Endothelial cell of umbilical vein (primary cell): ENCODE results near the gene GAR1. TPM values are rescaled to one million over a fixed set of nuclear protein-coding genes. Genes with fewer than 3 reads are reported as not detected.

Experiments
- BruUV-seq: library from RNA; stranded (reverse); fragments of 400-500 nt; replicated peaks from 2 replicates; lab custom pipeline; 2021; lab: Mats Ljungman, UMichigan
- CTCF ChIA-PET: fragments of 300-600, 350-600 bp; sonication (Branson Sonifier 250); formaldehyde crosslinking; loops from one replicate; lab custom pipeline; 2021; ENCODE audit warnings: antibody characterized with exemption, inconsistent platforms; lab: Charles Lee
- POLR2A ChIA-PET: fragments of 300-600, 350-600 bp; sonication (Branson Sonifier 250); formaldehyde crosslinking; loops from one replicate; lab custom pipeline; 2021; ENCODE audit warnings: antibody characterized with exemption, inconsistent platforms; lab: Charles Lee
- DNase-seq: peaks from one replicate; pipeline ENCODE4 v3.0.0-alpha.2; 2011; ENCODE audit warnings: low read depth, low spot score
- FAIRE-seq: peaks from 2 replicates; lab custom pipeline; 2011; peaks lifted over from hg19 to GRCh38; lab: Jason Lieb, UNC
- H2AFZ ChIP-seq: 2 replicates; pipeline ENCODE4 v1.6.0; 2012; ENCODE audit warnings: low read depth, low read length, control low read depth, inconsistent platforms
- H3K27ac ChIP-seq: 2 replicates; pipeline ENCODE4 v1.5.1; 2011; ENCODE audit warnings: low read depth, mild to moderate bottlenecking, control low read depth, low read length, moderate library complexity; ENCODE audit not compliant: insufficient read depth
- H3K27me3 ChIP-seq, 2 experiments: 2 replicates each; pipeline versions ENCODE4 v1.6.0 to v1.6.1; 2011; ENCODE audit warnings: low read length in 2 of 2, mixed read lengths in 1 of 2; ENCODE audit not compliant: control insufficient read depth in 2 of 2, insufficient read depth in 2 of 2
- H3K36me3 ChIP-seq, 2 experiments: 2 replicates in 1 of 2; 3 replicates in 1 of 2; pipeline ENCODE4 v1.5.1; 2011; ENCODE audit warnings: low read length in 2 of 2, mild to moderate bottlenecking in 1 of 2, moderate library complexity in 1 of 2; ENCODE audit not compliant: control insufficient read depth in 2 of 2, insufficient read depth in 2 of 2; ENCODE audit errors: extremely low read depth in 1 of 2
- H3K4me1 ChIP-seq: 3 replicates; pipeline ENCODE4 v1.5.1; 2011; ENCODE audit warnings: mild to moderate bottlenecking, low read length; ENCODE audit not compliant: control insufficient read depth, insufficient read depth; ENCODE audit errors: extremely low read depth
- H3K4me2 ChIP-seq: 2 replicates; pipeline ENCODE4 v1.6.1; 2011; ENCODE audit warnings: low read length, control low read depth, mixed read lengths; ENCODE audit not compliant: insufficient read depth
- H3K4me3 ChIP-seq, 3 experiments: fragments of 200-600 bp in 1 of 3; sonication (generic), shearing (Covaris generic) in 1 of 3; replicated peaks in 1 of 3; 2 replicates each; pipeline ENCODE4 v1.5.1; 2011 to 2016; ENCODE audit warnings: control low read depth in 3 of 3, low read length in 3 of 3, mild to moderate bottlenecking in 2 of 3, inconsistent platforms in 1 of 3, low read depth in 1 of 3, moderate library complexity in 1 of 3; ENCODE audit not compliant: insufficient read depth in 1 of 3
- H3K79me2 ChIP-seq: 2 replicates; pipeline ENCODE4 v1.6.0; 2012; ENCODE audit warnings: low read length, inconsistent platforms; ENCODE audit not compliant: control insufficient read depth, insufficient read depth
- H3K9ac ChIP-seq: replicated peaks from 2 replicates; pipeline ENCODE3; 2011; ENCODE audit warnings: low read length, control low read depth; ENCODE audit not compliant: insufficient read depth; ENCODE audit errors: extremely low read depth
- H3K9me1 ChIP-seq: replicated peaks from 3 replicates; pipeline ENCODE4 v1.6.0; 2011; ENCODE audit warnings: mild to moderate bottlenecking, low read length; ENCODE audit not compliant: control insufficient read depth, insufficient read depth; ENCODE audit errors: extremely low read depth
- H3K9me3 ChIP-seq: replicated peaks from 2 replicates; pipeline ENCODE4 v1.5.1; 2012; ENCODE audit warnings: low read length, inconsistent platforms; ENCODE audit not compliant: control insufficient read depth, insufficient read depth
- H4K20me1 ChIP-seq: replicated peaks from 2 replicates; pipeline ENCODE3; 2011; ENCODE audit warnings: mild to moderate bottlenecking, low read length; ENCODE audit not compliant: control insufficient read depth, insufficient read depth; ENCODE audit errors: extremely low read depth
- CTCF ChIP-seq, 2 donors: IDR thresholded peaks; 1 replicate in 1 of 2; 2 replicates in 1 of 2; pipeline ENCODE4 v1.5.1; 2011; ENCODE audit warnings: low read length in 2 of 2, mild to moderate bottlenecking in 2 of 2, moderate library complexity in 2 of 2, control low read depth in 1 of 2, inconsistent platforms in 1 of 2, low read depth in 1 of 2; ENCODE audit not compliant: insufficient read depth in 1 of 2; ENCODE audit errors: extremely low read depth in 1 of 2
- EZH2 ChIP-seq: IDR thresholded peaks from 2 replicates; pipeline ENCODE4 v1.6.1; 2012; ENCODE audit warnings: borderline replicate concordance, low read depth, mild to moderate bottlenecking, moderate library complexity, low read length, inconsistent platforms; ENCODE audit not compliant: severe bottlenecking
- FOS ChIP-seq: IDR thresholded peaks from 2 replicates; pipeline ENCODE4 v1.6.1; 2011; ENCODE audit warnings: mild to moderate bottlenecking, low read length, moderate library complexity, borderline replicate concordance; ENCODE audit not compliant: insufficient read depth
- GATA2 ChIP-seq: IDR thresholded peaks from 2 replicates; pipeline ENCODE4 v1.7.0; 2011; ENCODE audit warnings: low read depth, mild to moderate bottlenecking, moderate library complexity, mixed read lengths, low read length; ENCODE audit not compliant: insufficient read length, insufficient read depth
- JUN ChIP-seq: IDR thresholded peaks from 2 replicates; pipeline ENCODE4 v1.6.1; 2011; ENCODE audit warnings: borderline replicate concordance, low read depth; ENCODE audit not compliant: insufficient read length, insufficient read depth
- MAX ChIP-seq: IDR thresholded peaks from 2 replicates; pipeline ENCODE4 v1.6.1; 2011; ENCODE audit not compliant: insufficient read depth, insufficient read length
- MYC ChIP-seq: IDR thresholded peaks from one replicate; pipeline ENCODE4 v1.6.1; 2011; ENCODE audit warnings: mild to moderate bottlenecking, low read depth, low read length
- POLR2A ChIP-seq: IDR thresholded peaks from 2 replicates; pipeline ENCODE4 v1.6.1; 2012; ENCODE audit warnings: low read depth, mild to moderate bottlenecking, control low read depth, low read length
- POLR2AphosphoS5 ChIP-seq: IDR thresholded peaks from 2 replicates; pipeline ENCODE4 v1.6.1; 2012; ENCODE audit warnings: low read depth, mild to moderate bottlenecking, control low read depth, low read length, moderate library complexity; ENCODE audit not compliant: insufficient read depth
- dilution Hi-C: fragments of 300-500 bp; cut with MboI; formaldehyde crosslinking; loops from one replicate; pipeline ENCODE4 v1.15.0; 2019; ENCODE audit warnings: low sequenced_read_pairs; ENCODE audit not compliant: extremely low pct_ligation_motif_present
- intact Hi-C: fragments of 100-400 bp; cut with micrococcal nuclease; formaldehyde crosslinking; loops from one replicate; pipeline ENCODE4 v1.10.0; 2022
- polyA plus RNA-seq, 4 experiments: library from polyadenylated mRNA; depleted of rRNA in 3 of 4; stranded (reverse) in 3 of 4; unstranded in 1 of 4; fragments of >200 nt; gene quantifications; 2 replicates each; pipeline versions ENCODE4 v1.2.1 to v1.2.3, GENCODE V29; 2011 to 2012; ENCODE audit warnings: missing spikeins in 1 of 4
- total RNA-seq: library from RNA; stranded (reverse); gene quantifications from 2 replicates; pipeline ENCODE4 v1.2.3, GENCODE V29; 2021

Gene GAR1
- total and polyA plus RNA-seq, 2 donors (not counting 3 experiments of a cell fraction or from before 2014, with no cell fraction given) = 12.7 to 29.1 TPM

GRCh38 chr4:109836985-109837384 lies 21.4 kb downstream of the GAR1 start:
- no peaks in the 10 kb centered on the region for H3K9me3 ChIP-seq
- dilution Hi-C loops (no loop called here), intact Hi-C loops (no loop called here)
- no peaks in the 10 kb centered on the region for H3K4me1 ChIP-seq
- TF ChIP-seq POLR2A = no peak
- TF ChIP-seq FOS = no peak
- TF ChIP-seq POLR2AphosphoS5 = no peak
- TF ChIP-seq EZH2 = no peak
- TF ChIP-seq GATA2 = no peak
- TF ChIP-seq CTCF (IDR thresholded peaks at IDR 0.05; ENCODE audit: extremely low read depth in 1 of 2, insufficient read depth in 1 of 2, low read depth in 1 of 2, low read length in 2 of 2) = no peak
- no peak for TF ChIP-seq MAX
- TF ChIP-seq JUN = no peak
- no peak for TF ChIP-seq MYC
- H4K20me1 ChIP-seq = no peaks in the 10 kb centered on the region
- H3K4me3 ChIP-seq = no peak overlapping the region
- H3K27ac ChIP-seq = no peak overlapping the region
- FAIRE-seq (no peak), DNase-seq (no peak)
- no peak overlapping the region for H3K4me2 ChIP-seq
- CTCF ChIA-PET = interaction anchor here (1.4 kb wide), 1 partner anchor 8 kb away, joined by 4 read pairs; no protein-coding TSS in a partner anchor
- H3K79me2 ChIP-seq = no peaks in the 10 kb centered on the region
- POLR2A ChIA-PET = no interaction called here
- H3K36me3 ChIP-seq = no peaks in the 10 kb centered on the region
- no peaks in the 10 kb centered on the region for H3K27me3 ChIP-seq
- no TSS peak for BruUV-seq
- no peaks in the 10 kb centered on the region for H3K9me1 ChIP-seq
- H2AFZ ChIP-seq = no peak overlapping the region
- H3K9ac ChIP-seq = no peak overlapping the region
